GM19239 (cell line): ENCODE results near the gene KRTAP9-4.
"Not testable (repeated sequence)": the region's sequence is repeated elsewhere in the genome, so short reads cannot be mapped to it uniquely, and the experiment has no call there.

Source experiments
- DNase-seq: peaks from one replicate; pipeline ENCODE4 v3.0.0; 2011; ENCODE audit warnings: low spot score; ENCODE audit not compliant: insufficient read length
- FAIRE-seq: peaks from 2 replicates; lab custom pipeline; 2011; peaks lifted over from hg19 to GRCh38; lab: Jason Lieb, UNC

Gene KRTAP9-4

GRCh38 chr17:41263212-41263611, 13.7 kb downstream of the KRTAP9-4 start:
- no peak for FAIRE-seq
- DNase-seq: no peak

DNA sequence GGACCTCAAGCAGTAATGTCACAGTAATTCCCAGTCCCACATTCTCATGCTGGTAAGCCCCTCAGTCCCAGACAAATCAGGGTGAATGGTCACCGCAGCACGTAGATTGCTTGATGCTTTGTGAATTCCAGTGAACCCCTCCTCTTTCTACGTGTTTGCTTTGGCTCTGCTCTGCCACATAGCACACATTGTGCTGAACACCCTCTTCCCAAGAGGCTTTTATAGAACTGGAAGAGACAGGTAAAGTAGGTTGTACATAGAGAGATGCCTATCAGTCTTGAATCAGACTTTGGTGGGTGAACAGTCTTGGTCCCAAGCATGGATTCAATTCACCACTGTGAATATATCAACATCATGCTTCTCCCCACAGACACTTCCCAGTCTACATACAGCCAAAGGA, 15.1 kb downstream of the KRTAP9-4 start:
- FAIRE-seq: no peak

DNA sequence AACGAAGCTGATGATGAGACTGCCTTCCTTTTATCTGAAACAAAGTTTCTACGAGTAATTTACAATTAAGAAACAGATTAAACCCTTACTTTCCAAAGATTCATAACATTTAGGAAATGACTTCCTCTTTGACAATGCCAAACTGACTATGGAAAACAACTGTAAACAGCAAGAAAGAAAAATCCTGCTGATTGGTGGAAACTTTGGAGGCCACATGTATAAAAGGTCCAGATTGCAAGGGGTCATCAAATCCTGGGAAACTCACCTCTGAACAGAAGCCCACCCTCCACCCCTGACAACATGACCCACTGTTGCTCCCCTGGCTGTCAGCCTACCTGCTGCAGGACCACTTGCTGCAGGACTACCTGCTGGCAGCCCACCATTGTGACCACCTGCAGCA, 15.6 kb downstream of the KRTAP9-4 start, which contains the start of gene KRTAP9-6:
KRTAP9-6 (plus strand) TSS at position 301 of the 400 bp plus-strand sequence; CDS start at position 301, 0 bp downstream.
- DNase-seq (no peak), FAIRE-seq (no peak)

More for the DNA sequence above, 15.1 kb downstream of the KRTAP9-4 start:
- no peak for DNase-seq

DNA sequence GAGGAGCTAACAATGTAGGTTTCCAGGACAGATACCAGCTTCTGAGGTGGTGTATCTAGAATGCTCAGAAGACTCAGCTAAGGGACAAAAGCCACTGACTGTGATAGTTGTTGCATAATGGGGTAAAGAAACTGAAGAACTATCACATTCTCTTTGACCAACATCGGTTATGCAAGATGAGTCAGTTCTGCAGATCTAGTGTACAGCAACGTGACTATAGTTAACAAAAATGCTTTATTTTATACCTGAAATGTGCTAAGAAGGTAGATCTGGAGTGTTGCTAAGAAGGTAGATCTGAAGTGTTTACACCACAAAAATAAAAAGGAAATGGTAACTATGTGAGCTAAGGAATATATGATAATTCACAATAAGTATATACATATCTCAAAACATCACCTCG, 18.2 kb downstream of the KRTAP9-4 start:
- no peak for FAIRE-seq
- DNase-seq: no peak

DNA sequence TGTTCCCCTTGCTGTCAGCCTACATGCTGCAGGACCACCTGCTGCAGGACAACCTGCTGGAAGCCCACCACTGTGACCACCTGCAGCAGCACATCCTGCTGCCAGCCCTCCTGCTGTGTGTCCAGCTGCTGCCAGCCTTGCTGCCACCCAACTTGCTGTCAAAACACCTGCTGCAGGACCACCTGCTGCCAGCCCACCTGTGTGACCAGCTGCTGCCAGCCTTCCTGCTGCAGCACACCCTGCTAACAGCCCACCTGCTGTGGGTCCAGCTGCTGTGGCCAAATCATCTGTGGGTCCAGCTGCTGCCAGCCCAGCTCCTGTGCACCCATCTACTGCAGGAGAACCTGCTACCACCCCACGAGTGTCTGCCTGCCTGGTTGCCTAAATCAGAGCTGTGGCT, 21.8 kb downstream of the KRTAP9-4 start:
- not testable (repeated sequence) for DNase-seq, FAIRE-seq

- no peak for DNase-seq
- no peak for FAIRE-seq
Measured at GRCh38 chr17:41271858-41272257, 22.4 kb downstream of the KRTAP9-4 start.

DNA sequence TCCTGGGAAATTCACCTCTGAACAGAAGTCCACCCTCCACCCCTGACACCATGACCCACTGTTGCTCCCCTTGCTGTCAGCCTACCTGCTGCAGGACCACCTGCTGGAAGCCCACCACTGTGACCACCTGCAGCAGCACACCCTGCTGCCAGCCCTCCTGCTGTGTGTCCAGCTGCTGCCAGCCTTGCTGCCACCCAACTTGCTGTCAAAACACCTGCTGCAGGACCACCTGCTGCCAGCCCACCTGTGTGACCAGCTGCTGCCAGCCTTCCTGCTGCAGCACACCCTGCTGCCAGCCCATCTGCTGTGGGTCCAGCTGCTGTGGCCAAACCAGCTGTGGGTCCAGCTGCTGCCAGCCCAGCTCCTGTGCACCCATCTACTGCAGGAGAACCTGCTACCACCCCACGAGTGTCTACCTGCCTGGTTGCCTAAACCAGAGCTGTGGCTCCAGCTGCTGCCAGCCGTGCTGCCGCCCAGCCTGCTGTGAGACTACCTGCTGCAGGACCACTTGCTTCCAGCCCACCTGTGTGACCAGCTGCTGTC, 26.2 kb downstream of the KRTAP9-4 start, which contains the start of gene KRTAP9-7:
KRTAP9-7 (plus strand) TSS at position 51 of the 543 bp plus-strand sequence; CDS start at position 51, 0 bp downstream.
- FAIRE-seq, DNase-seq: not testable (repeated sequence)

GRCh38 chr17:41278176-41278955, 28.9 kb downstream of the KRTAP9-4 start:
- DNase-seq: no peak

GRCh38 chr17:41284043-41284442, 34.6 kb downstream of the KRTAP9-4 start:
- FAIRE-seq (no peak), DNase-seq (no peak)

More at GRCh38 chr17:41278176-41278955, 28.9 kb downstream of the KRTAP9-4 start:
- FAIRE-seq: no peak

DNA sequence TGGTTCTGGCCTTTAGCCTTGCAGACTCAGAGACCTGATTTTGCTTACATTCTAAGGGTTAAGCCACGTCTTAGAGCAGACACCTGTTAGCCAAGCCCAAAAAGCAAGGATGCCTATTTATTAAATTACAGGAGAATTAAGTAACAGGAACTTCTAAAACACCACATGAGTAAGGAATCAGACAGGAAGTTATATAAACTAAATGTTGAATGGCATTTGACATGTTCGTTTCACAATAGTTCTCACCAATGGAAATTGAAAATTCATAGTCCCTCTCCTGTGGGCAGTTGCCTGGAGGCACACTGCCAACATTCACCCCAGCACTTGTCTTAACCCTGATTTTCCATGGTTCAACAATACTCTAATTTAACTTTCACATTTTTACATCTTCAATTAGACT, 35.1 kb downstream of the KRTAP9-4 start:
- no peak for FAIRE-seq
- DNase-seq: no peak

DNA sequence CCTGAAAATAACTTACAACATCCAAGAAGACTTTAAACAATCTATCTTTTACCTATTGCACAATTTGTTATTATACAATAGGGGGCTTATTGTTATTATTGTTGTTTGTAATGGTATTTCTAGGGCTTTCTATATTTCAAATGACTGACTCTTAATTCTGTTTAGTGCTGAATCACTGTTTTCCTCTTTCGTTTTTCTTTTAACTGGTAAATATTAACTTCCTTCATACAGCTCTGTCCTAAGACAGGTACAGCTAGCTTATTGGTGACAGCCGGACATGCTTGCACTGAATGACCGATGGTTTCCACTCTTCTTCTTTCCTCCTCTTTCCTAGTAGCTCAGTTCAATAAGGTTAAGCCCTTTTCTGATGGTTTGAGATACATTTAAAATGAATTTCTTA, 37.6 kb downstream of the KRTAP9-4 start:
- DNase-seq: no peak
- FAIRE-seq: no peak

DNA sequence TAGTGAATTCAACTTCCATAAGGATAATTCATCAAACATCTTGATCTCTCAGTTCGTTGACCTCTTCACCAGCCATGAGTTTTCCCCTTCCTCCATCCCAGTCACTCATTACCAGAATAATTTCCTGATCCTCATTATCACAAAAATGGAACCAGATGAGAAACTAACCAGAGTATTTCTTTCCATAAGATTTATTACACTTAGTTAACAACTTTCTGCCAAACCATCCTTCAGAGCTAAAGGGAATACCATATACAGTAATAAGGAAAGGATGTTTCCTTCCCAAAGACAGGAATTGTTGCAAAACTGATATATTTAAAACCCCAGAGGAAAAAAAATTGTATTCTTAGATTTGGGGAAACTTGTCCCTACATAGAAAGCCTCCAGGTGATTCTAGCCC, 44.5 kb downstream of the KRTAP9-4 start:
- no peak for FAIRE-seq
- DNase-seq: no peak

DNA sequence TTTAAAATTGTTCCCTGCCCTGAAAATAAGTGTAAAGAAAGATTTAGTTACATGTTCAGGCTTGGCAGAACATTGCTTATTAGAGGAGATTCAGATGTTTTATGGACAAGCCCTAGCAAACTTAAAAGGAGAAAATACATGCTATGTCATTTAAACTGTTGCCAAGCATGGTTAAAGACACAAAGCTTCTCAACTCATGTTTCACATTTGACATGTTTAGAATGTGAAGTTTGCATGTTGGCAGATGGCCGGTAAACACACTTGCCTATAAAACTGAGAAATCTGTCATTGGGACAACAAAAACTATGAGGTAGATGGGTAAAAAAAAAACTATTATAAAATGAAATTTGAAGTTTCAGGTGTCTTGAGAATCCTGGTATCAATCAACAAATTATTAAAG, 47.4 kb downstream of the KRTAP9-4 start:
- DNase-seq (no peak), FAIRE-seq (no peak)

DNA sequence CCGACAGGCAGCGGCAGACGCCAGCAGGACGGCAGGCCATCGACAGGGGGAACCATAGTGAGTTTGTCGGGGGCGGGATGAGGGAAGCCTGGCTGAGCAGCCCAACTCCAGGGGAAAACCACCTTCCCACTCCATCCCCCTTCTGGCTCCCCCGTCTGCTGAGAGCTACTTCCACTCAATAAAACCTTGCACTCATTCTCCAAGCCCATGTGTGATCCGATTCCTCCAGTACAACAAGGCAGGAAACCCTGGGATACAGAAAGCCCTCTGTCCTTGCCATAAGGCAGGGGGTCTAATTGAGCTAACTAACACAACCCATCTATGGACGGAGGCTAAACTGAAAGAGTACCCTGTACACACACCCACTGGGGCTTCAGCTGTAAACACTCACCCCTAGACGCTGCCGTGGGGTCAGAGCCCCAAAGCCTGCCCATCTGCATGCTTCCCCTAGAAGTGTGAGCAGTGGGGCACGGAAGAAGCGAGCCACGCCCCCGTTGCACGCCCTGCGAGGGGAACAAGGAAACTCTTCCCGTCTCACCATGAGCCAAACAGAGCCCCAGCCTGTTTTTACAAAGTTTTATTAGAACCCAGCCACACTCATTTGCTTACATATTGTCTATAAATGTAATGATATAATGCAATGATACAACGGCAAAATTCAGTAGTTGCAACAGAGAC, 49.1 kb downstream of the KRTAP9-4 start:
- DNase-seq (no peak), FAIRE-seq (no peak)
